GM19043 (cell line): ENCODE results near the gene SACM1L.

ENCODE experiments used
- ATAC-seq: cut with Tn5 transposase; IDR thresholded peaks from one replicate; pipeline ENCODE4 v1.9.1; 2021; ENCODE audit warnings: low read depth; ENCODE audit not compliant: unreplicated experiment

SACM1L gene

GRCh38 chr3:45781271-45781670, 92.1 kb downstream of the SACM1L start:
- ATAC-seq: no peak

DNA sequence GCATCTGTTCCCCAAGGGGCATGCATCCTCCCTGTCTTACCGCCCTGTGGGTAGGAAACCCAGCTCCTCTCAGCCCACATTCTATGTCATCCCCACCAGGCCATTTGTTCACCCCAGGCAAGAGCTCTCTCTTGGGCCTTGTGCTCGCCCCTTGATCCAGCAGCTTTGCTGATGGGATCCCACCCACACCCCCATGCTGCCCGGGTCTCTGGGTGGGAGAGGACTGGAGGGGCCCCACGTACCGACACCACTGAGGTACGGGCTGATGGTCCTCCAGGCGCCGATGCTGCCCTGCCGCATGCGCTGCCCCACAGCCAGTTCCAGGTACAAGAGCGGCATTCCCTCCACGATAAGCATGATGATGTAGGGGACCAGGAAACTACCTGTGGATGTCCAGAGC, 92.6 kb downstream of the SACM1L start:
- ATAC-seq: no peak

DNA sequence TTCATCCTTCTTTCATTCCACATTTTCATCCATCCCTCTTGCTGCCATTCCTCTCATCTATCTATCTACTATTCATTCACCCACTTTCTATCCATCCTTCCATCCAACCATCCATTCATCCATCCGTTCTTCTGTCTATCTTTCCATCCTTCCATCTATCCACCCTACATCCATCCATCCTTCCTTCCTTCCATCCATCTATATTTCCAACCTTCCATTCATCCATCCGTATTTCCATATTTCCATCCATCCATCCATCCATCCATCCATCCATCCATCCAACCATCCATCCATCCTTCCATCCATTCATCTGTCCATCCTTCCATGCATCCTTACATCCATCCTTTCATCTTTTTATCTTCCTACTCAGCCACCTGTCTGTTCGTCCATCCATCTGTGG, 93.2 kb downstream of the SACM1L start:
- ATAC-seq: no peak

DNA sequence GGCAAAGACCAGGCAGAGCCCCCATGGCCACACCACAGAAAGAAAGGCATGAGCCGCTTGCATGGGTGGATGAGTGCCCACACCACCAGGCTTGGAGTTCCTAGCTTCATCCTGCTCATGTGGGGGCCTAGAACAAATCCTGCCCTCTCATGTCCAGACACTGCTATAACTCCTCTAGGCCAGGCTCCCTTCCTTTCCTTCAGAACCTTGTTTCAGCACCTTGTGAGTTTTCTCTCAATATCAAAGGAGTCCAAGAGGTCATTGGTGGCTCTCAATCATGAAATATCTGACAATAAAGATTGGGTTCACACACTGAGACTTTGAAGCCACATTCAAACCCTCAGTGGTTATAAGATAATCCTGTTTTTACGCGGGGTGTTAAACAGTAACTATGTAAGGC, 94.5 kb downstream of the SACM1L start:
- ATAC-seq: no peak

- no peak for ATAC-seq
Observed at GRCh38 chr3:45785605-45786150, 96.5 kb downstream of the SACM1L start.

GRCh38 chr3:45786801-45787495, 97.8 kb downstream of the SACM1L start:
- no peak for ATAC-seq

DNA sequence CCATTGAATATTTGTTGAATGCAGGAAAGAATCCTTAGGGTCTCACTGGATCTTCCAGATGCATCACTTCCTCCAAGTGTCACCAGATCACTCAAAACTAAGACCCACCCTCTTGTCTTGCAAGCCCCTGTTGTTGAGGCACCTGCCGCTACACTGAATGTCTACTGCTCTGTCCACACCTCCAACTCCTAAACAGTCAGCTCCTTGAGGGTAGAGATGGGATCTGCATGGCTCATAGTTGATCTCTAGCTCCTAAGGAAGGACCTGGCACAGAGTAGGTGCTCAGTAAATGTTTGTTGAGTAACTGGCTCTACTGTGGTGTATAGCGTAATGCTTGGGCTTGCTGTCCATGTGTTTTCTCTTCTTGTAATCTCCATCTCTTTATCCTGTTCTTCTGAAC, 98.4 kb downstream of the SACM1L start:
- no peak for ATAC-seq

DNA sequence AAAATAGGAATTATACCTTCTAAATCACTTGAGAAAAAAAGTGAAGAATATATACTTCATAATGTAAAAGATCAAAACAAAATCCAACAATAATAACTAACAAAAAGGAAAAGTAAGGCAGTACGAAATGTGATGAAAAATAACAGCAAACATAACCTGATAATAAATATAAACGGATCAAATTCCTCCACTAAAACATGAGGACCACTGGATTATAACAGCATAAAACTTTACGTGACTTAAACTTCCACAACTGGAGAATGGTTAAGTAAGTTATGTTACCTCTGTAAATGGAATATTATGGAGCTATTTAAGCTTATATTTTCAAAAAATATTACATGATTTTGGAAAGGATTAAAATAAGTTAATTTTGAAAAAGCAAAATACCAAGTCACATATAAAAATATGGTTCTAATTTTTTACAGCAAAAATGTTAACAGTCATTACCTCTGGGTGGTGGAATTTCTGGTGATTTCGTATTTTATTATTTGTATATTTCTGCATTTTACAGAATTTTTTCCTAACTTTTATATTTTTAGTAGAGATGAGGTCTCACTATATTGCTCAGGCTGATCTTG, 100.1 kb downstream of the SACM1L start:
- ATAC-seq: no peak

DNA sequence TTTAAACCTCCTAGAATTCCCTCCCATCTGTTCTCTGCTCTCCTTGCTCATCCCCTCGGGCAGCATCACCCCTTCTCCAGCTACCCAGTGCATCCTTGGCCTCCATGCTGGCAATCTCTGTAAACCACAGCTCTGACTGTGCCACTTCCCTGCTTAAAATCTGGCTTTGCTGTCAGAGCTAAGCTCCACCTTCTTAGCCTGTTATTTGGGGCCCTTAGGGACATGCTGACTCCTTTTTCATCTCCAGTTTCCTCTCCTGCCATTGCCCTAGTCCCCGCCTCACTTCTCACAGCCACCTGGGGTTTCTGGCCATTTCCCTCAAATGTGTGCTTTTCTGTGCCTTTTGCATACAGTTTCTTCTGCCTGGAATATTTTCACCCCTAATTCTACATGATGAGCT, 101.4 kb downstream of the SACM1L start:
- ATAC-seq: no peak

DNA sequence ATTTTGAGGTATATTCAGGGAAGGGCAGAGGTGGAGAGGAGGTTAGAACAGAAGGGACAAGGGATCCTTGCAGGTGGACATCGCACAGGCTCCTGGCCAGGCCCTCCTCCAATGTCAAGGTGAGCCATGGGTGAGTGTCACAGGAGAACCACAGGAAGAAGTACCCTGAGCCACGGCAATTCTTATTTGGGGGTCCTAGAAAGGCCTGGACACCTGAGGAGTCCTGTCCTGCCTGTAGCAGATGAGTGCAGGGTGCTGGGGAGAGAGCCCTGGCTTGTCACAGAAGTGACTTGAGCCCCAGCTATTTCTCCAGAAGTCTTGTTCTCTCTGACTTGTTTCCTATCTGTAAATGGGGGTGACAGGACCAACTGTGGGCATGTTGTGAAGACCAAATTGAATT, 102.8 kb downstream of the SACM1L start:
- ATAC-seq: no peak

GRCh38 chr3:45792516-45793172, 103.4 kb downstream of the SACM1L start:
- no peak for ATAC-seq

DNA sequence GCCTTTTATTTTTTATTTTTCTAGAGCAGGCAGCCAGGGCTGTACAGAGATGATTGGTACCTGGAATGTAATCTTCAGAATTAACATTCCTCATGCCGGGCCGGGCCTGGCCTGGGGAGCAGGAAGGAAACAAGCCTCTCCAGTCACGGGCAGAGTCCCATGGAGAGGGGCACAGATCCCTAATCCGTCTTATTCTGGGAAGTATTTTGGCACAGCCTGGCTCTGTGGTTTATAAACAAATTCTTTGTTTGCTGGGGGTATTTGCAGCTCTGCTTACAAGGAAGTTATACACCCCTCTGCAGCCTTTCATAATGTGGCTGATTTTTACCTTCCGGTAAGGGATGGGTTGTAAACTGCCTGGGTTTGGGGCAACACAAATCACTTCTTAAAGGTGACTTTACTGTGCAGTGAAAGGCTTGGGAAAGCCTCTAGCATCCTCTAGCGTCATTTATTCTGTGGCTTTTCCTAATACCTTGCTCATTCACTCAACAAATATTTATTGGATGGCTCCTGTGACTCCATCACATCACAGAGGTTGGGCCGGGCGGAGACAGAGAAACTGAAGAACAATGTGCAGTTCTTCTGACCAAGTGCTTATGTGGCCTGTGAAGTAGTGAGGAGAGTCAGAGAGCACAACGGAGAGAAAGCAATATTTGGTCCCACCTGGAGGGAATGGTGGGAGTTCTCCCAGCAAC, 104.4 kb downstream of the SACM1L start:
- no peak for ATAC-seq

- ATAC-seq: no peak
Observed at GRCh38 chr3:45794177-45794560, 105.0 kb downstream of the SACM1L start.

DNA sequence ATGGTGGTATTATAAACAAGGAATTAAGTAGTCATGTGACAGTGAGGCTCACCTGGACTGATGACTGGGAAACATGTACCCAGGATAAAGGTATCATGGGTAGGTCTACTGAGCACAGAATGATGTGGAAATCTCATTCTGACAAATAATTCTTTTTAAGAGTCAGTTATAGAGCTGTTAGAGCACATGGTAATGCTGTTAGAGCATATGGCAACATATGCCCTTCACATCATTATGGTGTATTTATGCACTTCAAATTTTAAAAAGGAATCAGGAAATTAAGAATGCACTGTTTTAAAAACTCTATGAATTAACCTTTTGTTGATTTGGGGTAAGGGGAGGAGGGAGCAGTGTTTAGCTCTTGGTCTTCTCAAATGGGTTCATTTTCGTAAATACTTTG, 105.5 kb downstream of the SACM1L start:
- no peak for ATAC-seq
